K562 (cell line): ENCODE measurements around the gene NME9. TPM values are rescaled to one million over a fixed set of nuclear protein-coding genes. Genes with fewer than 3 reads are reported as not detected.

ENCODE experiments used
- ATAC-seq: fragments of 200-7000 bp; cut with Tn5 transposase; 3 replicates; pipeline ENCODE4 v1.9.1; 2020; ENCODE audit warnings: moderate library complexity
- BruUV-seq: library from RNA; stranded (reverse); fragments of 400-500 nt; replicated peaks from 2 replicates; lab custom pipeline; 2021; lab: Mats Ljungman, UMichigan
- CTCF ChIA-PET: fragments of 300-600 bp; formaldehyde crosslinking; extraction: SDS; loops from one replicate; lab custom pipeline; 2021; ENCODE audit warnings: low intra/inter-chr PET ratio; lab: Yijun Ruan, JAX
- POLR2A ChIA-PET: fragments of 300-600, 350-650 bp; sonication (Branson Sonifier 250); formaldehyde crosslinking; extraction: SDS; loops from one replicate; lab custom pipeline; 2021; ENCODE audit warnings: antibody characterized with exemption, inconsistent platforms; lab: Yijun Ruan, JAX
- DNase-seq, 4 experiments: peaks; one replicate each; pipeline versions ENCODE4 v3.0.0 to v3.0.0-alpha.2; 2011 to 2018; ENCODE audit warnings: low spot score in 3 of 4, mixed read lengths in 3 of 4; ENCODE audit errors: extremely low read depth in 1 of 4
- FAIRE-seq: peaks from 2 replicates; lab custom pipeline; 2011; peaks lifted over from hg19 to GRCh38; lab: Jason Lieb, UNC
- H2AFZ ChIP-seq: 2 replicates; pipeline ENCODE4 v1.6.0; 2011; ENCODE audit warnings: low read depth, low read length, control low read depth, inconsistent platforms
- H3K27ac ChIP-seq: fragments of 200-600 bp; 3 replicates; pipeline ENCODE4 v1.8.0; 2011; ENCODE audit warnings: low read depth, mild to moderate bottlenecking, control low read depth, inconsistent platforms, low read length, moderate library complexity, mixed read lengths; ENCODE audit errors: extremely low read depth
- H3K27me3 ChIP-seq, 2 experiments: fragments of 300-600 bp in 1 of 2; 2 replicates in 1 of 2; 3 replicates in 1 of 2; pipeline versions ENCODE4 v1.6.0 to v1.8.0; 2011; ENCODE audit warnings: inconsistent platforms in 2 of 2, low read length in 2 of 2, mild to moderate bottlenecking in 1 of 2, mixed read lengths in 1 of 2, moderate library complexity in 1 of 2; ENCODE audit not compliant: control insufficient read depth in 2 of 2, insufficient read depth in 2 of 2
- H3K36me3 ChIP-seq: fragments of 300-600 bp; 3 replicates; pipeline ENCODE4 v1.8.0; 2011; ENCODE audit warnings: mild to moderate bottlenecking, low read length, inconsistent platforms; ENCODE audit not compliant: control insufficient read depth, insufficient read depth
- H3K4me1 ChIP-seq, 2 experiments: fragments of 200-600 bp in 1 of 2; replicated peaks in 1 of 2; 2 replicates in 1 of 2; 3 replicates in 1 of 2; pipeline versions ENCODE4 v1.5.1 to v1.8.0; 2011; ENCODE audit warnings: inconsistent platforms in 2 of 2, low read length in 2 of 2, mild to moderate bottlenecking in 1 of 2, mixed read lengths in 1 of 2, moderate library complexity in 1 of 2; ENCODE audit not compliant: control insufficient read depth in 2 of 2, insufficient read depth in 2 of 2
- H3K4me2 ChIP-seq: 2 replicates; pipeline ENCODE4 v1.6.1; 2011; ENCODE audit warnings: low read length, control low read depth, inconsistent platforms, mixed read lengths; ENCODE audit not compliant: insufficient read depth
- H3K4me3 ChIP-seq: fragments of 200-600 bp; sonication (generic), shearing (Covaris generic); 2 replicates; pipeline ENCODE4 v1.5.1; 2016; ENCODE audit warnings: control low read depth, inconsistent platforms
- H3K79me2 ChIP-seq: fragments of 200-600 bp; 3 replicates; pipeline ENCODE4 v1.8.0; 2011; ENCODE audit warnings: low read length, inconsistent platforms; ENCODE audit not compliant: control insufficient read depth, insufficient read depth
- H3K9ac ChIP-seq, 2 experiments: 2 replicates each; pipeline versions ENCODE4 v1.6.0 to v1.6.1; 2011; ENCODE audit warnings: low read depth in 2 of 2, low read length in 2 of 2, control low read depth in 1 of 2, inconsistent platforms in 1 of 2, mild to moderate bottlenecking in 1 of 2, mixed read lengths in 1 of 2; ENCODE audit not compliant: insufficient read depth in 1 of 2
- H3K9me1 ChIP-seq: one replicate; pipeline ENCODE4 v1.6.0; 2011; ENCODE audit warnings: inconsistent platforms, mild to moderate bottlenecking, low read length, moderate library complexity; ENCODE audit not compliant: control insufficient read depth, insufficient read depth
- H3K9me3 ChIP-seq: replicated peaks from 2 replicates; pipeline ENCODE4 v1.5.1; 2011; ENCODE audit warnings: low read depth, low read length, inconsistent platforms; ENCODE audit not compliant: control insufficient read depth, insufficient read depth
- H4K20me1 ChIP-seq: replicated peaks from 2 replicates; pipeline ENCODE4 v1.6.1; 2011; ENCODE audit warnings: low read length, inconsistent platforms, mixed read lengths; ENCODE audit not compliant: control insufficient read depth, insufficient read depth
- BDP1 ChIP-seq: IDR thresholded peaks from 3 replicates; pipeline ENCODE4 v1.6.1; 2011; ENCODE audit not compliant: insufficient read length, insufficient read depth
- CXXC5 ChIP-seq: fragments of 250-450 bp; sonication (Bioruptor Pico); IDR thresholded peaks from 2 replicates; pipeline ENCODE4 v1.8.0; 2022; ENCODE audit warnings: inconsistent platforms, mild to moderate bottlenecking, moderate library complexity
- ESRRA ChIP-seq: fragments of 450-650 bp; IDR thresholded peaks from 2 replicates; pipeline ENCODE4 v1.6.1; 2014; ENCODE audit warnings: low read depth, mild to moderate bottlenecking, moderate library complexity, borderline replicate concordance
- GTF2E2 ChIP-seq: fragments of 200-800 bp; sonication (Bioruptor generic); IDR thresholded peaks from 2 replicates; pipeline ENCODE4 v1.6.1; 2016; ENCODE audit warnings: missing genetic modification characterization, missing compliant biosample characterization
- HNRNPUL1 ChIP-seq: fragments of 200-400 bp; formaldehyde crosslinking; IDR thresholded peaks from 2 replicates; pipeline ENCODE4 v1.6.1; 2017; ENCODE audit warnings: low read length
- MED1 ChIP-seq: sonication (generic); formaldehyde crosslinking; IDR thresholded peaks from 2 replicates; pipeline ENCODE4 v1.8.1; 2023; ENCODE audit warnings: missing genetic modification reagents, borderline replicate concordance
- MYNN ChIP-seq, 2 experiments: sonication (generic); formaldehyde crosslinking in 1 of 2; IDR thresholded peaks; 2 replicates each; pipeline versions ENCODE4 v1.5.0 to v1.6.1; 2016 to 2020; ENCODE audit warnings: antibody characterized with exemption in 1 of 2, missing genetic modification reagents in 1 of 2
- NFYB ChIP-seq: IDR thresholded peaks from 2 replicates; pipeline ENCODE4 v1.6.1; 2011; ENCODE audit warnings: mild to moderate bottlenecking, moderate library complexity; ENCODE audit not compliant: insufficient read length; ENCODE audit errors: extremely low read depth
- NR4A1 ChIP-seq, 2 experiments: fragments of 250-450 bp in 1 of 2; fragments of 450-650 bp in 1 of 2; sonication (Bioruptor Pico) in 1 of 2; IDR thresholded peaks; 2 replicates each; pipeline versions ENCODE4 v1.4.0 to v1.6.1; 2016 to 2020; ENCODE audit warnings: mild to moderate bottlenecking in 2 of 2, missing compliant biosample characterization in 1 of 2, missing genetic modification characterization in 1 of 2, moderate library complexity in 1 of 2
- STAT5B ChIP-seq: fragments of 250-450 bp; sonication (Bioruptor Pico); IDR thresholded peaks from 2 replicates; pipeline ENCODE4 v1.8.0; 2021; ENCODE audit warnings: mild to moderate bottlenecking, inconsistent platforms
- U2AF2 ChIP-seq: fragments of 200-400 bp; formaldehyde crosslinking; optimal IDR thresholded peaks from 2 replicates; pipeline ENCODE3; 2017; ENCODE audit warnings: low read depth, mild to moderate bottlenecking, low read length
- WGBS: fragments of 100-300 bp; shearing (Covaris generic); methylation state at CpG from one replicate; pipeline ENCODE4 v1.1.6; 2016; ENCODE audit warnings: low coverage, mixed read lengths; ENCODE audit not compliant: insufficient coverage; ENCODE audit errors: missing lambda C conversion rate; 5-methylcytosine and 5-hydroxymethylcytosine counted together
- in situ Hi-C: fragments of 300-500 bp; cut with MboI; formaldehyde crosslinking; loops from 4 replicates; pipeline ENCODE4 v1.15.0; 2018; ENCODE audit warnings: inconsistent platforms, mixed read lengths
- intact Hi-C: fragments of 100-400 bp; cut with micrococcal nuclease; formaldehyde crosslinking; loops from 2 replicates; pipeline ENCODE4 v1.14.2; 2022
- polyA plus RNA-seq, 8 experiments: library from polyadenylated mRNA; depleted of rRNA in 4 of 8; stranded (reverse) in 5 of 8; unstranded in 3 of 8; fragments of >200 nt; fragmentation: Nextera tagmentation in 2 of 8; fragmentation: Illumina TruSeq in 1 of 8; extraction: Ambion mirVana in 2 of 8; extraction: Trizol in 1 of 8; gene quantifications; 2 replicates each; pipeline versions ENCODE4 v1.2.1 to v1.2.3, GENCODE V29; 2011 to 2014; ENCODE audit warnings: inconsistent platforms in 1 of 8, missing spikeins in 1 of 8
- total RNA-seq, 7 experiments: library from RNA; depleted of rRNA in 6 of 7; stranded (reverse); fragments of >200 nt in 6 of 7; fragmentation: Illumina TruSeq in 2 of 7; extraction: Trizol in 2 of 7; gene quantifications; 2 replicates each; pipeline versions ENCODE4 v1.2.1 to v1.2.3, GENCODE V29; 2011 to 2021; ENCODE audit warnings: low replicate concordance in 1 of 7
- TF ChIP-seq, protein P1 (sequence below), 2 experiments: IDR thresholded peaks in 1 of 2; conservative IDR thresholded peaks in 1 of 2; 2 replicates each; pipeline ENCODE4 v1.6.1; 2016; ENCODE audit warnings: low read depth in 2 of 2, mild to moderate bottlenecking in 1 of 2, missing compliant biosample characterization in 1 of 2, missing genetic modification characterization in 1 of 2, moderate library complexity in 1 of 2
- TF ChIP-seq, protein P2 (sequence below), 2 experiments: fragments of 450-650 bp; IDR thresholded peaks; 2 replicates each; pipeline ENCODE4 v1.6.1; 2018; ENCODE audit warnings: mild to moderate bottlenecking in 2 of 2, low read depth in 1 of 2; ENCODE audit not compliant: partially characterized antibody in 2 of 2
- TF ChIP-seq, protein P3 (sequence below): IDR thresholded peaks from 2 replicates; pipeline ENCODE4 v1.6.1; 2011; ENCODE audit not compliant: insufficient read length; ENCODE audit errors: extremely low read depth

The NME9 gene
- total and polyA plus RNA-seq, 9 of the 15 experiments (the other 6 are each of a cell fraction or from before 2014, with no cell fraction given) = 0.05 to 0.15 (median 0.13) TPM; not detected in 6

DNA sequence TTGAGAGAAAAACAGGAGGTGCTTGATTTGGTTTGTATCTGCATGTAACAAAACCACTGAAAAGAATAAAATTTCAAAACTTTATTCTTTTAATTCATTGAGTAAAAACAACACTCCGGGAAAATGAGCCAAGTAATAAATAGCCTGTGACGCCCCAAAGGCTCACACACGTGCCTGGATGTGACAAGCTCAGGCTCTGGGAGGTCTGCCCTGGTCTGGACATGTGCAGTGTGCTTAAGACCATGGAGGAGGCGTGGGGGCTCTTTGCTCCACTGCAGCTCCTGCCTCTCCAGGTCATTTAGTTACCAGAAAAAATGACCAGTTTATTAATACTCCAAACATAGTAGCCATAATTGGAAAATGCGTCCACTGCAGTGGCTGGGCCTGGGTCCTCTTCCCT is 8.6 kb upstream of the NME9 start:
- Histone ChIP-seq H3K36me3 (no peaks in the 10 kb centered on the region), H3K79me2 (no peaks in the 10 kb centered on the region), H3K27ac (no peak overlapping the region), H4K20me1 (no peaks in the 10 kb centered on the region), H3K9me3 (no peaks in the 10 kb centered on the region), H3K4me1 (no peaks in the 10 kb centered on the region), H3K4me3 (no peak overlapping the region), H3K9ac (no peak overlapping the region), H3K4me2 (no peak overlapping the region), H3K9me1 (no peaks in the 10 kb centered on the region), H3K27me3 (peaks cover 0 to 10% of the 10 kb centered on the region in 2 experiments; a peak in 1 of 5 replicates), H2AFZ (no peak overlapping the region)
- POLR2A ChIA-PET = interaction anchor here (0.6 kb wide), 1 partner anchor 196 kb away, joined by 3 read pairs; no protein-coding TSS in a partner anchor
- 16% methylated on average over 5 of the region's 5 CpGs for WGBS
- in situ Hi-C loops = no loop called here
- no peak for ATAC-seq
- BruUV-seq = no TSS peak
- no peak for DNase-seq
- CTCF ChIA-PET = no interaction called here
- intact Hi-C loops = loop anchor here (10.0 kb wide), 1 partner anchor 47 kb away; no protein-coding TSS in a partner anchor
- no peak for FAIRE-seq
- no peak for TF ChIP-seq NFYB
- TF ChIP-seq BDP1 = no peak
- TF ChIP-seq MYNN (IDR thresholded peaks at IDR 0.05) = no peak
- TF ChIP-seq MYNN (CRISPR knock-in tag; IDR thresholded peaks at IDR 0.05) = no peak
- TF ChIP-seq NR4A1 (CRISPR knock-in tag; IDR thresholded peaks at IDR 0.05) = no peak
- no peak for TF ChIP-seq NR4A1 (tag; IDR thresholded peaks at IDR 0.05)
- no peak for TF ChIP-seq STAT5B (CRISPR knock-in tag)
- no peak for TF ChIP-seq HNRNPUL1
- no peak for TF ChIP-seq GTF2E2 (tag)
- TF ChIP-seq, protein P1, sequence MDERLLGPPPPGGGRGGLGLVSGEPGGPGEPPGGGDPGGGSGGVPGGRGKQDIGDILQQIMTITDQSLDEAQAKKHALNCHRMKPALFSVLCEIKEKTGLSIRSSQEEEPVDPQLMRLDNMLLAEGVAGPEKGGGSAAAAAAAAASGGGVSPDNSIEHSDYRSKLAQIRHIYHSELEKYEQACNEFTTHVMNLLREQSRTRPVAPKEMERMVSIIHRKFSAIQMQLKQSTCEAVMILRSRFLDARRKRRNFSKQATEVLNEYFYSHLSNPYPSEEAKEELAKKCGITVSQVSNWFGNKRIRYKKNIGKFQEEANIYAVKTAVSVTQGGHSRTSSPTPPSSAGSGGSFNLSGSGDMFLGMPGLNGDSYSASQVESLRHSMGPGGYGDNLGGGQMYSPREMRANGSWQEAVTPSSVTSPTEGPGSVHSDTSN (CRISPR knock-in tag; IDR thresholded peaks at IDR 0.05; ENCODE audit: low read depth) = no peak
- TF ChIP-seq, protein P1 (tag; conservative IDR thresholded peaks at IDR 0.05; ENCODE audit: low read depth) = no peak
- no peak for TF ChIP-seq U2AF2
- no peak for TF ChIP-seq ESRRA
- TF ChIP-seq MED1 = no peak
- TF ChIP-seq CXXC5 (CRISPR knock-in tag) = no peak
- TF ChIP-seq, protein P2, sequence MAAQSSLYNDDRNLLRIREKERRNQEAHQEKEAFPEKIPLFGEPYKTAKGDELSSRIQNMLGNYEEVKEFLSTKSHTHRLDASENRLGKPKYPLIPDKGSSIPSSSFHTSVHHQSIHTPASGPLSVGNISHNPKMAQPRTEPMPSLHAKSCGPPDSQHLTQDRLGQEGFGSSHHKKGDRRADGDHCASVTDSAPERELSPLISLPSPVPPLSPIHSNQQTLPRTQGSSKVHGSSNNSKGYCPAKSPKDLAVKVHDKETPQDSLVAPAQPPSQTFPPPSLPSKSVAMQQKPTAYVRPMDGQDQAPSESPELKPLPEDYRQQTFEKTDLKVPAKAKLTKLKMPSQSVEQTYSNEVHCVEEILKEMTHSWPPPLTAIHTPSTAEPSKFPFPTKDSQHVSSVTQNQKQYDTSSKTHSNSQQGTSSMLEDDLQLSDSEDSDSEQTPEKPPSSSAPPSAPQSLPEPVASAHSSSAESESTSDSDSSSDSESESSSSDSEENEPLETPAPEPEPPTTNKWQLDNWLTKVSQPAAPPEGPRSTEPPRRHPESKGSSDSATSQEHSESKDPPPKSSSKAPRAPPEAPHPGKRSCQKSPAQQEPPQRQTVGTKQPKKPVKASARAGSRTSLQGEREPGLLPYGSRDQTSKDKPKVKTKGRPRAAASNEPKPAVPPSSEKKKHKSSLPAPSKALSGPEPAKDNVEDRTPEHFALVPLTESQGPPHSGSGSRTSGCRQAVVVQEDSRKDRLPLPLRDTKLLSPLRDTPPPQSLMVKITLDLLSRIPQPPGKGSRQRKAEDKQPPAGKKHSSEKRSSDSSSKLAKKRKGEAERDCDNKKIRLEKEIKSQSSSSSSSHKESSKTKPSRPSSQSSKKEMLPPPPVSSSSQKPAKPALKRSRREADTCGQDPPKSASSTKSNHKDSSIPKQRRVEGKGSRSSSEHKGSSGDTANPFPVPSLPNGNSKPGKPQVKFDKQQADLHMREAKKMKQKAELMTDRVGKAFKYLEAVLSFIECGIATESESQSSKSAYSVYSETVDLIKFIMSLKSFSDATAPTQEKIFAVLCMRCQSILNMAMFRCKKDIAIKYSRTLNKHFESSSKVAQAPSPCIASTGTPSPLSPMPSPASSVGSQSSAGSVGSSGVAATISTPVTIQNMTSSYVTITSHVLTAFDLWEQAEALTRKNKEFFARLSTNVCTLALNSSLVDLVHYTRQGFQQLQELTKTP (IDR thresholded peaks at IDR 0.05; ENCODE audit: low read depth in 1 of 2, partially characterized antibody in 2 of 2) = no peak
- TF ChIP-seq, protein P3, sequence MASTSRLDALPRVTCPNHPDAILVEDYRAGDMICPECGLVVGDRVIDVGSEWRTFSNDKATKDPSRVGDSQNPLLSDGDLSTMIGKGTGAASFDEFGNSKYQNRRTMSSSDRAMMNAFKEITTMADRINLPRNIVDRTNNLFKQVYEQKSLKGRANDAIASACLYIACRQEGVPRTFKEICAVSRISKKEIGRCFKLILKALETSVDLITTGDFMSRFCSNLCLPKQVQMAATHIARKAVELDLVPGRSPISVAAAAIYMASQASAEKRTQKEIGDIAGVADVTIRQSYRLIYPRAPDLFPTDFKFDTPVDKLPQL = no peak
